GM12878 (cell line): ENCODE data around the gene C1orf115. TPM values are rescaled to one million over a fixed set of nuclear protein-coding genes. Genes with fewer than 3 reads are reported as not detected.

Experiments used
- BCLAF1 ChIP-seq: fragments of 450-650 bp; IDR thresholded peaks from 2 replicates; pipeline ENCODE4 v1.6.1; 2017; ENCODE audit warnings: antibody characterized with exemption, mild to moderate bottlenecking, moderate library complexity
- BHLHE40 ChIP-seq, 2 experiments: fragments of 450-650 bp in 1 of 2; IDR thresholded peaks; 2 replicates each; pipeline ENCODE4 v1.6.1; 2011 to 2017; ENCODE audit warnings: low read depth in 2 of 2, borderline replicate concordance in 1 of 2, improper control_type of control experiment in 1 of 2, low read length in 1 of 2, mild to moderate bottlenecking in 1 of 2
- CBX5 ChIP-seq: sonication (generic); IDR thresholded peaks from 2 replicates; pipeline ENCODE4 v1.6.1; 2016; ENCODE audit warnings: low read depth, moderate library complexity, mild to moderate bottlenecking, inconsistent platforms
- CEBPB ChIP-seq, 2 experiments: fragments of 150-350 bp in 1 of 2; IDR thresholded peaks; 2 replicates each; pipeline ENCODE4 v1.6.1; 2012 to 2014; ENCODE audit warnings: low read depth in 2 of 2, low read length in 2 of 2, borderline replicate concordance in 1 of 2, inconsistent platforms in 1 of 2
- EED ChIP-seq: sonication (generic); IDR thresholded peaks from 2 replicates; pipeline ENCODE4 v1.6.1; 2016; ENCODE audit warnings: antibody characterized with exemption, low read depth
- ELK1 ChIP-seq: IDR thresholded peaks from 2 replicates; pipeline ENCODE4 v1.6.1; 2012; ENCODE audit warnings: low read depth, low read length, improper control_type of control experiment
- ESRRA ChIP-seq: IDR thresholded peaks from 2 replicates; pipeline ENCODE4 v1.6.1; 2012; ENCODE audit warnings: mild to moderate bottlenecking, low read length, improper control_type of control experiment
- EZH2 ChIP-seq: IDR thresholded peaks from 2 replicates; pipeline ENCODE4 v1.6.1; 2012; ENCODE audit warnings: low read depth, mild to moderate bottlenecking, control low read depth, inconsistent platforms, low read length, borderline replicate concordance; ENCODE audit not compliant: control insufficient read depth
- IRF4 ChIP-seq: IDR thresholded peaks from 2 replicates; pipeline ENCODE4 v1.6.1; 2011; ENCODE audit warnings: low read depth, low read length
- MLLT1 ChIP-seq: fragments of 450-650 bp; IDR thresholded peaks from 2 replicates; pipeline ENCODE4 v1.6.1; 2016; ENCODE audit warnings: mild to moderate bottlenecking
- MXI1 ChIP-seq: fragments of 150-350 bp; IDR thresholded peaks from 2 replicates; pipeline ENCODE4 v1.6.1; 2011; ENCODE audit warnings: low read depth, mild to moderate bottlenecking, inconsistent platforms, low read length, improper control_type of control experiment
- NFIC ChIP-seq: IDR thresholded peaks from 2 replicates; pipeline ENCODE4 v1.6.1; 2012; ENCODE audit warnings: low read depth, mild to moderate bottlenecking, inconsistent platforms, low read length, moderate library complexity
- NFXL1 ChIP-seq: fragments of 450-650 bp; IDR thresholded peaks from 2 replicates; pipeline ENCODE4 v1.6.1; 2017; ENCODE audit warnings: antibody characterized with exemption, mild to moderate bottlenecking, borderline replicate concordance
- NRF1 ChIP-seq: conservative IDR thresholded peaks from 2 replicates; pipeline ENCODE4 v1.6.1; 2011; ENCODE audit warnings: mild to moderate bottlenecking, low read depth, low read length, improper control_type of control experiment
- PKNOX1 ChIP-seq: fragments of 450-650 bp; IDR thresholded peaks from 2 replicates; pipeline ENCODE4 v1.6.1; 2016; ENCODE audit warnings: mild to moderate bottlenecking
- RCOR1 ChIP-seq: conservative IDR thresholded peaks from 2 replicates; pipeline ENCODE4 v1.6.1; 2012; ENCODE audit warnings: low read depth, low read length, improper control_type of control experiment
- RELB ChIP-seq: fragments of 450-650 bp; IDR thresholded peaks from 2 replicates; pipeline ENCODE4 v1.6.1; 2017; ENCODE audit warnings: low read depth, mild to moderate bottlenecking, moderate library complexity
- SMAD1 ChIP-seq: fragments of 450-650 bp; IDR thresholded peaks from 2 replicates; pipeline ENCODE4 v1.6.1; 2018; ENCODE audit warnings: mild to moderate bottlenecking, low read depth; ENCODE audit not compliant: partially characterized antibody
- SREBF1 ChIP-seq: IDR thresholded peaks from 2 replicates; pipeline ENCODE4 v1.6.1; 2012; ENCODE audit warnings: mild to moderate bottlenecking, low read length
- SUPT20H ChIP-seq: IDR thresholded peaks from 2 replicates; pipeline ENCODE4 v1.6.1; 2011; ENCODE audit warnings: low read depth, mild to moderate bottlenecking, low read length, moderate library complexity, borderline replicate concordance; ENCODE audit not compliant: control insufficient read depth
- polyA plus RNA-seq, 11 experiments: library from polyadenylated mRNA; depleted of rRNA in 4 of 11; unstranded in 6 of 11; stranded (reverse) in 5 of 11; fragments of >200 nt; fragmentation: Nextera tagmentation in 4 of 11; fragmentation: Illumina TruSeq in 1 of 11; extraction: Ambion mirVana in 4 of 11; extraction: Trizol in 1 of 11; gene quantifications; 1 replicate in 1 of 11; 2 replicates in 10 of 11; pipeline versions ENCODE4 v1.2.1 to v1.2.3, GENCODE V29; 2011 to 2016; ENCODE audit warnings: inconsistent platforms in 2 of 11, missing spikeins in 2 of 11, low read depth in 1 of 11
- total RNA-seq, 4 experiments: library from RNA; depleted of rRNA in 3 of 4; stranded (reverse); fragments of >200 nt in 3 of 4; fragmentation: Illumina TruSeq in 1 of 4; extraction: Trizol in 1 of 4; gene quantifications; 2 replicates each; pipeline versions ENCODE4 v1.2.1 to v1.2.3, GENCODE V29; 2013 to 2021

The C1orf115 gene
- total and polyA plus RNA-seq, 10 of the 15 experiments (the other 5 are each of a cell fraction or from before 2014, with no cell fraction given) = 0.52 to 5.0 (median 4.1) TPM

GRCh38 chr1:220711056-220711809 lies 21.1 kb downstream of the C1orf115 start (continued):
- TF ChIP-seq BCLAF1 = no peak
- TF ChIP-seq SMAD1 = no peak
- peak; percentile 53; the same call in 1 of the 2 replicates for TF ChIP-seq MLLT1
- TF ChIP-seq ELK1 = no peak
- 0 out of 2 replicates have a peak, but pooled peaks have one; percentile 46 for TF ChIP-seq IRF4
- no peak for TF ChIP-seq CEBPB (IDR thresholded peaks at IDR 0.05; ENCODE audit: borderline replicate concordance in 1 of 2, low read depth in 2 of 2, low read length in 2 of 2)
- no peak for TF ChIP-seq RCOR1
- no peak for TF ChIP-seq NFXL1
- TF ChIP-seq ESRRA = no peak
- no peak for TF ChIP-seq CBX5
- peak; percentile 56 for TF ChIP-seq EED
- no peak for TF ChIP-seq MXI1
- TF ChIP-seq NRF1 = no peak
- TF ChIP-seq NFIC = no peak
- TF ChIP-seq EZH2 = no peak
- TF ChIP-seq PKNOX1 = no peak
- no peak for TF ChIP-seq BHLHE40 (IDR thresholded peaks at IDR 0.05; ENCODE audit: borderline replicate concordance in 1 of 2, low read depth in 2 of 2, low read length in 1 of 2)
- TF ChIP-seq SREBF1 = no peak
- no peak for TF ChIP-seq SUPT20H
- peak; percentile 45; the same call in 1 of the 2 replicates for TF ChIP-seq RELB
